C4-2B (cell line): ENCODE measurements around the gene PLCG2.

Experiments
- ZFX ChIP-seq: fragments of 450-650 bp; IDR thresholded peaks from 2 replicates; pipeline ENCODE4 v1.6.1; 2017
- TF ChIP-seq, protein P1 (sequence below): fragments of 450-650 bp; conservative IDR thresholded peaks from 2 replicates; pipeline ENCODE4 v1.5.1; 2017; ENCODE audit warnings: mild to moderate bottlenecking

DNA sequence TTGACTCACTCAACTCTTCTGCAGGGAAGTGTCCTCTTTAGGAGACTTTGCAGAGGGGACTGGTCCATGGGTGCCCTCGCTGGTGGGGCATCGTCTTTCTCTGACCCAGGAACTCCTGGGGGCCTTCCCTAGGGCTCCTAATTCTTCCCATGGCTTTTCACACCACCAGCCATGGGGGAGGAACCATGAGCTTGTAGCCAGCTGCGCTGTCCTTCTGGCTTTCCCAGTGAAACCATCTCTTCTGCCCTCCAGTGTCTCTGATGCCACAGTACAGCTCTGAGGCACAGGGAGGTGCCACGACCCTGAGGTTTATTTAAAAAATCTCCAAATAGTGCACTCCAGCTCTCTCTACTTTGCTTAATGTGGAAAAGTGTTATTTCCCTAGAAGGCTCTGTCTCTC is 153.6 kb downstream of the PLCG2 start:
- TF ChIP-seq, protein P1, sequence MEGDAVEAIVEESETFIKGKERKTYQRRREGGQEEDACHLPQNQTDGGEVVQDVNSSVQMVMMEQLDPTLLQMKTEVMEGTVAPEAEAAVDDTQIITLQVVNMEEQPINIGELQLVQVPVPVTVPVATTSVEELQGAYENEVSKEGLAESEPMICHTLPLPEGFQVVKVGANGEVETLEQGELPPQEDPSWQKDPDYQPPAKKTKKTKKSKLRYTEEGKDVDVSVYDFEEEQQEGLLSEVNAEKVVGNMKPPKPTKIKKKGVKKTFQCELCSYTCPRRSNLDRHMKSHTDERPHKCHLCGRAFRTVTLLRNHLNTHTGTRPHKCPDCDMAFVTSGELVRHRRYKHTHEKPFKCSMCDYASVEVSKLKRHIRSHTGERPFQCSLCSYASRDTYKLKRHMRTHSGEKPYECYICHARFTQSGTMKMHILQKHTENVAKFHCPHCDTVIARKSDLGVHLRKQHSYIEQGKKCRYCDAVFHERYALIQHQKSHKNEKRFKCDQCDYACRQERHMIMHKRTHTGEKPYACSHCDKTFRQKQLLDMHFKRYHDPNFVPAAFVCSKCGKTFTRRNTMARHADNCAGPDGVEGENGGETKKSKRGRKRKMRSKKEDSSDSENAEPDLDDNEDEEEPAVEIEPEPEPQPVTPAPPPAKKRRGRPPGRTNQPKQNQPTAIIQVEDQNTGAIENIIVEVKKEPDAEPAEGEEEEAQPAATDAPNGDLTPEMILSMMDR: no peak
- TF ChIP-seq ZFX: no peak
